Measurements from ENCODE around the gene OR7A5.

The OR7A5 gene

GRCh38 chr19:14843169-14843568 is 8.2 kb upstream of the OR7A5 start:
- H3K36me3 ChIP-seq (ENCODE audit: control insufficient read depth in 2 of 2, insufficient read depth in 1 of 2, low read length in 2 of 2) = no peaks in the 10 kb centered on the region
- peak; percentile 80 for TF ChIP-seq ATF2 (tag by site-specific recombination; IDR thresholded peaks at IDR 0.05; ENCODE audit: low read depth)
- TF ChIP-seq ZNF48 (tag by site-specific recombination; IDR thresholded peaks at IDR 0.05) = no peak
- no peak overlapping the region for H3K27ac ChIP-seq (ENCODE audit: extremely low read depth, low read depth, low read length)
- POLR2A ChIA-PET = no interaction called here
- H3K9me3 ChIP-seq (ENCODE audit: control insufficient read depth, insufficient read depth, low read depth, low read length) = no peaks in the 10 kb centered on the region
- CTCF ChIA-PET = interaction anchor here (0.6 kb wide), 1 partner anchor 20 kb away, joined by 4 read pairs; no protein-coding TSS in a partner anchor
- H3K4me3 ChIP-seq (ENCODE audit: low read depth, low read length) = no peak overlapping the region
- no peaks in the 10 kb centered on the region for H3K4me1 ChIP-seq (ENCODE audit: control insufficient read depth, insufficient read depth, low read length)

GRCh38 chr19:14840206-14840605 is 5.2 kb upstream of the OR7A5 start:
- ChIA-PET POLR2A (no interaction called here), CTCF (no interaction called here)
- Histone ChIP-seq H3K27ac (ENCODE audit: extremely low read depth, low read depth, low read length) (no peak overlapping the region), H3K4me1 (ENCODE audit: control insufficient read depth, insufficient read depth, low read length) (no peaks in the 10 kb centered on the region), H3K9me3 (ENCODE audit: control insufficient read depth, insufficient read depth, low read depth, low read length) (no peaks in the 10 kb centered on the region), H3K36me3 (ENCODE audit: control insufficient read depth in 2 of 2, insufficient read depth in 1 of 2, low read length in 2 of 2) (no peaks in the 10 kb centered on the region), H3K4me3 (ENCODE audit: low read depth, low read length) (no peak overlapping the region)
- TF ChIP-seq ZNF148 (tag by site-specific recombination; IDR thresholded peaks at IDR 0.05; ENCODE audit: borderline replicate concordance) (peak; percentile 19; the same call in 1 of the 2 replicates), SP7 (tag by site-specific recombination; IDR thresholded peaks at IDR 0.05) (no peak), ZNF654 (tag by site-specific recombination; IDR thresholded peaks at IDR 0.05; ENCODE audit: low read depth) (no peak), ZNF501 (tag by site-specific recombination; IDR thresholded peaks at IDR 0.05) (no peak), ZNF571 (tag by site-specific recombination; IDR thresholded peaks at IDR 0.05) (no peak), MEIS1 (CRISPR knock-in tag; IDR thresholded peaks at IDR 0.05; ENCODE audit: borderline replicate concordance) (0 out of 2 replicates have a peak, but pooled peaks have one; percentile 20), ZSCAN30 (tag by site-specific recombination; IDR thresholded peaks at IDR 0.05) (no peak), ZNF292 (tag by site-specific recombination; IDR thresholded peaks at IDR 0.05; ENCODE audit: borderline replicate concordance, low read depth) (no peak), INSM2 (tag by site-specific recombination; IDR thresholded peaks at IDR 0.05) (no peak), ZBTB7A (tag by site-specific recombination; IDR thresholded peaks at IDR 0.05; ENCODE audit: low read depth) (no peak), ZNF664 (tag by site-specific recombination; IDR thresholded peaks at IDR 0.05) (no peak), ZNF791 (tag by site-specific recombination; IDR thresholded peaks at IDR 0.05) (no peak), PRDM6 (tag by site-specific recombination; IDR thresholded peaks at IDR 0.05) (0 out of 2 replicates have a peak, but pooled peaks have one; percentile 14), ZBTB20 (tag by site-specific recombination; IDR thresholded peaks at IDR 0.05) (no peak), ZNF473 (tag by site-specific recombination; IDR thresholded peaks at IDR 0.05) (no peak), HIC1 (tag by site-specific recombination; IDR thresholded peaks at IDR 0.05) (0 out of 2 replicates have a peak, but pooled peaks have one; percentile 22), TRIM28 (IDR thresholded peaks at IDR 0.05; ENCODE audit: borderline replicate concordance, low read length) (peak; percentile 17; the same call in 1 of the 2 replicates), ZNF302 (tag by site-specific recombination; IDR thresholded peaks at IDR 0.05; ENCODE audit: low read depth) (no peak), ZNF391 (tag by site-specific recombination; IDR thresholded peaks at IDR 0.05; ENCODE audit: borderline replicate concordance, low read depth) (no peak), ZSCAN16 (tag by site-specific recombination; IDR thresholded peaks at IDR 0.05) (no peak), KLF10 (tag by site-specific recombination; IDR thresholded peaks at IDR 0.05) (no peak), ZBTB21 (tag by site-specific recombination; IDR thresholded peaks at IDR 0.05) (no peak), GLIS2 (tag by site-specific recombination; IDR thresholded peaks at IDR 0.05) (no peak)

Measured in HEK293 (cell line).